Activated CD8-positive, alpha-beta T cell treated with anti-CD3 and anti-CD28 coated beads, Interleukin-2, amount 10 ng/mL, durations not matched to agents 7 days and 5 days (primary cell): ENCODE results near the gene CRYL1. TPM values are rescaled to one million over a fixed set of nuclear protein-coding genes. Genes with fewer than 3 reads are reported as not detected.

Experiments used
- ATAC-seq: fragments of 150-1000 bp; cut with Tn5 transposase; one replicate; pipeline ENCODE4 v1.10.0; 2021; ENCODE audit warnings: moderate library complexity
- CTCF ChIA-PET: fragments of 350-600 bp; sonication (Branson Sonifier 250); formaldehyde crosslinking; loops from one replicate; lab custom pipeline; 2021; ENCODE audit warnings: antibody characterized with exemption; lab: Charles Lee
- POLR2A ChIA-PET: fragments of 350-600 bp; sonication (Branson Sonifier 250); formaldehyde crosslinking; loops from one replicate; lab custom pipeline; 2021; ENCODE audit warnings: antibody characterized with exemption; lab: Charles Lee
- DNase-seq: peaks from one replicate; pipeline ENCODE4 v3.0.0-alpha.2; 2020
- H3K27ac Mint-ChIP-seq: one replicate; pipeline ENCODE4 v1.8.0; 2021; ENCODE audit warnings: mild to moderate bottlenecking, mixed read lengths
- H3K27me3 Mint-ChIP-seq: one replicate; pipeline ENCODE4 v1.8.0; 2021; ENCODE audit warnings: low read depth, mixed read lengths
- H3K36me3 Mint-ChIP-seq: one replicate; pipeline ENCODE4 v1.8.0; 2021; ENCODE audit warnings: low read depth, mixed read lengths
- H3K4me1 Mint-ChIP-seq: one replicate; pipeline ENCODE4 v1.8.0; 2021; ENCODE audit warnings: low read depth, mixed read lengths
- H3K4me3 Mint-ChIP-seq: one replicate; pipeline ENCODE4 v1.8.0; 2021; ENCODE audit warnings: mild to moderate bottlenecking, mixed read lengths
- H3K9me3 Mint-ChIP-seq: one replicate; pipeline ENCODE4 v1.8.0; 2022; ENCODE audit warnings: mixed read lengths; ENCODE audit not compliant: insufficient read depth
- total RNA-seq, 2 experiments: library from RNA; stranded (reverse); gene quantifications; one replicate each; pipeline ENCODE4 v1.2.3, GENCODE V29; 2021

The CRYL1 gene
- total RNA-seq, 2 experiments from 2014 or later = 11.5 to 13.2 TPM

DNA sequence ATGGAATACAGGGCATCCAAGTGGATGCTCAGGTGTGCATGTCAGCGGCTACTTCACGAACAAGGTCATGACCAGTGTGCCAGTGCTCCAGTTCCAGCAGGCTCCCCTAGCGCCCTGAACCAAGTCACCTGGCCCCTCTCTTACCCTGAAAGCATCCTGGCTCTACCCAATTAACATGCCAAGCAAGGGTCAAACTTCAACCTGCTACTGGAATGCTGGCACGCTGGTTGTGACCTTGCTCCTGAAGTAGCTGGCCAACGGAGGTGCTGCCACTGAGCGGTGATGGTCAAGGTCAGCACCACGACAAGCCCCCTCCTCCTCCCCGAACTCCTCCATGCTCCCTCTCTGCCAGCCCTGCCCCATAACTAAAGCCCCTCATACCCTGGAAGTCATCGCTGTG lies 96.0 kb downstream of the CRYL1 start:
- DNase-seq = no peak
- no peak for ATAC-seq
- POLR2A ChIA-PET = no interaction called here
- Mint-ChIP-seq H3K4me1 (peaks cover 14% of the 10 kb centered on the region), H3K27ac (no peak overlapping the region), H3K36me3 (peaks cover 11% of the 10 kb centered on the region), H3K4me3 (no peak overlapping the region), H3K27me3 (no peaks in the 10 kb centered on the region), H3K9me3 (no peaks in the 10 kb centered on the region)
- CTCF ChIA-PET = no interaction called here

DNA sequence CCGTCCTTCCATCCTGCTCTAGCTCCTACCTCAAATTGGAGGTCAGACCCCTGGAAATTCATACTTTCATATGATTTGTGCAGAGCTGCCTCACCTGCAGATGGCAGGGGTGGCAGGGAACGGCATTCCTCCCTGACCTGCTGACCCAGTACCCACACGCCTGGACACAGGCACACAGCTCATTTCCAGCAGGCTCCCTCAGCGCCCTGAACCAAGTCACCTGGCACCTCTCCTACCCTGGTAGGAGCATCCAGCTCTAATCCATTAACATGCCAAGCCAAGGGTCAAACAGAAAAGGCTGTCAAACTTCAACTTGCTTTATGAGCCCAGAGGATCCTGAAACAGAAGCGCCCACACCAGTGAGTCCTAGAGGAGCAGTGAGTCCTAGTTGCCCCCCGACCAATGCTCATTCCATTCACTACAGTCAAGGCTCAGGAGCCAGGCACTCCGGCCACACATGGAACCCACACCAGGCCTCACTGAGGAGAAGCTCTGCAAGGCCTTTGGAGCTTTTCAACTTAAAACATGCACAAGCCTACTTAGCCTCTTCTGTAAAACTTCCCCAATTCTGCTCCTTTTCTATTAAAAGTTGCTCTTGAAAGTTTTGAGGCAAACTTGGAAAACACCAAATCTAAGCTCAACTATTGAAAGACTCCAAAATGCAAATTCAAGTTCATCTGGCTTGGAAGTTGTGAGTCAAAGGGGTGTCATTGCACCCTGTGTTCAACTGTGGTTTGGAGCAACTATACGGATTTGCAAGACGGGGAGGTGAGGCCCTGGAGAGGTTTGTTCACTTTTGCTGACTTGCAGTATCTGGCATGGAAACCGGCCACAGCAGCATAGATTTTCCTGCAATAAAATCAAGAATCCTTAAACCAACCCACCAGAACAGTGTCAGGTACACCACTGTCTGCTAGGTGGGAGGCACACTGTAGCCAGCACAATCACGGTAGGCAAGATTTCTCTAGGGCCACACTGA lies 96.7 kb downstream of the CRYL1 start:
- ChIA-PET CTCF (no interaction called here), POLR2A (no interaction called here)
- no peak overlapping the region for H3K27ac Mint-ChIP-seq
- no peak for ATAC-seq
- peaks cover 14% of the 10 kb centered on the region for H3K4me1 Mint-ChIP-seq
- no peaks in the 10 kb centered on the region for H3K27me3 Mint-ChIP-seq
- no peak overlapping the region for H3K4me3 Mint-ChIP-seq
- DNase-seq = no peak
- peaks cover 11% of the 10 kb centered on the region for H3K36me3 Mint-ChIP-seq
- H3K9me3 Mint-ChIP-seq = no peaks in the 10 kb centered on the region

DNA sequence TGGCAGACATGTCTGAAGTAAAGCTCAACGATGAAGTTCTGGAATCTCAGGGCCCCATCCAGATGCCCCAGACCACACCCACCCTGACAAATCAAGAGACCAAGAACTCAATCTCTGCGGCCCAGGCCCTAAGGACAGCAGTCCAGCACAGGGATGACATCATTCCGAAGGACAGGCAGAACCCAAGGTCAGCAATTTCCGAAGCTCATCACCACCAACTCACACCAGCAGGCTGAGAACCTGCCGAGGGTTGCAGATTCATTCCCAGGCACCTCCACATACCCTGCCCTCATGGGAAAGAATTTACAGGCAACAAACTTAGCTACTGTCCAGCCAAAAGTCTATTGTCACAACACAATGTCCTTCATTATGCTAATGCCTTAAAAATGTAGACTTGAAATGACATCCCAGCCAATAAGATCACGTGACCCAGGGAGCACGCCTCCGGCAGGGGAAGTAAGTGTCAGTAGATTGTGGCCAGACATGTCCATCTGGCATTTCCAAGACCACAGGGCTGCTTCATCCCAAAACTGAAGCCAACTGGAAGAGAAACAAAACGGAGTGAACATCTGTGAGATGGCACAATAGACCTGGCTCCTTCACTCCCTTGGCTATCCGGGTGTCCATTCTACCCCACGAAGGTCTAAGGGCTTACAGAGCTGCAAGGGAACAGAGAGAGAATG lies 98.8 kb downstream of the CRYL1 start:
- H3K36me3 Mint-ChIP-seq = peaks cover 11% of the 10 kb centered on the region
- no peaks in the 10 kb centered on the region for H3K9me3 Mint-ChIP-seq
- peaks cover 14% of the 10 kb centered on the region for H3K4me1 Mint-ChIP-seq
- no peak for ATAC-seq
- no peak overlapping the region for H3K4me3 Mint-ChIP-seq
- H3K27ac Mint-ChIP-seq = no peak overlapping the region
- ChIA-PET POLR2A (no interaction called here), CTCF (no interaction called here)
- H3K27me3 Mint-ChIP-seq = no peaks in the 10 kb centered on the region
- no peak for DNase-seq

DNA sequence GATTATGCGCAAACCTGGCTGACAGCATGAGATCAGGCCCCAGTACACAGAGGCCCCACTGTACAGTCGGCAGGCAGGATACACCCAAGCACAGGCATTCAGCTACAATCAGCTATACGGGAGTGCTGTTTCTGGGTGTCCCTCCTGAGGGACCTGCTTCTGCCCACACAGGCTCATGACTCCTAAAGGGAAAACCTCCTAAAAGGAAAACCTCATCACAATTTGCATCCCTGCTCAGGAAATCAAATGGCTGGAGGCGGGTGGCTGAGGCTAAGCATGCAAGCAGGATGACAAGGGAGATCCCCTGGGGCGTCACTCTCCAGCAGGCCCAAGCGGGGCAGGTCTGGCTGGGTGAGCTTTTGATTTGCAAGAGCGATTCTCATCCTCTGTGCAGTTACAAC lies 99.8 kb downstream of the CRYL1 start:
- H3K4me3 Mint-ChIP-seq = no peak overlapping the region
- POLR2A ChIA-PET = interaction anchor here (0.6 to 0.7 kb wide), 2 partner anchors 14 to 48 kb away, joined by 3 read pairs; no protein-coding TSS in a partner anchor
- CTCF ChIA-PET = no interaction called here
- DNase-seq (no peak), ATAC-seq (no peak)
- H3K27ac Mint-ChIP-seq = no peak overlapping the region
- no peaks in the 10 kb centered on the region for H3K27me3 Mint-ChIP-seq
- H3K9me3 Mint-ChIP-seq = no peaks in the 10 kb centered on the region
- H3K4me1 Mint-ChIP-seq = peaks cover 21% of the 10 kb centered on the region
- peaks cover 18% of the 10 kb centered on the region for H3K36me3 Mint-ChIP-seq

DNA sequence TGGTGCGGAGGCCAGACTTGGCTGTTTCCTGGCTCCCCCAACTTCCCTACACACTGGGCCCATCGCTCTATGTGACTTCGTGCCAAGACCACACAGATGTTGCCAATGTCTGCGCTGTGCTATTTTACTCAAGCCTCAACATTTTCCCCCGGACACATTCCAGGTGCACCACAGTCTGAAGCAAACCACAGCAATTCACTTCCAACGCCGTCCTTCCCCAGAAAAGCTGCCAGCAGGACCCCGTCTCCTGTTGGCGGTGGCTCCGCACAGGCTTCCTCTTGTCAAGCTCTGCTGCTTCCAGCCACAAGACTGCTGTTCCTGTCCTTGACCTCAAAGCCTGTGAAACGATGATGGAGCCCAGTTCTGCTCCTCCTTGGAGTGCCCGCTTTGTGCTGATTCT lies 100.7 kb downstream of the CRYL1 start:
- DNase-seq (no peak), ATAC-seq (no peak)
- H3K4me1 Mint-ChIP-seq = peaks cover 28% of the 10 kb centered on the region
- ChIA-PET CTCF (no interaction called here), POLR2A (no interaction called here)
- peaks cover 21% of the 10 kb centered on the region for H3K36me3 Mint-ChIP-seq
- no peaks in the 10 kb centered on the region for H3K27me3 Mint-ChIP-seq
- H3K4me3 Mint-ChIP-seq = no peak overlapping the region
- H3K9me3 Mint-ChIP-seq = no peaks in the 10 kb centered on the region
- H3K27ac Mint-ChIP-seq = no peak overlapping the region

DNA sequence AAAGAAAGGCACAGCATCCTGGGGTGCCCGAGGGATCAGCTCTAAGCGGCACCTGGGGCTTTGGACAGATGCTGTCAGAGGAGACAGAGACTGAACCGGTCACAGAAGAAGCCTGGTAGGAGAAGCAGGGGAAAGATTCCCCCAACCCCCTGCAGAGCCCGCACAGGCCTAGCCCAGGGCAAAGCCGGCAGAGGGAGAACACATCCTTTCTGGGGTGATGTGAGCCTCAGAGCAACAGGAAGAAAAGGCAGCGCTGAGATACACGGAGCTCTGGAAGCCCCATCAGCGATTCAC lies 101.2 kb downstream of the CRYL1 start:
- no peak for DNase-seq
- H3K36me3 Mint-ChIP-seq = peaks cover 22% of the 10 kb centered on the region
- no peaks in the 10 kb centered on the region for H3K9me3 Mint-ChIP-seq
- H3K27me3 Mint-ChIP-seq = no peaks in the 10 kb centered on the region
- H3K4me3 Mint-ChIP-seq = no peak overlapping the region
- POLR2A ChIA-PET = no interaction called here
- H3K4me1 Mint-ChIP-seq = peaks cover 32% of the 10 kb centered on the region
- ATAC-seq = no peak
- no peak overlapping the region for H3K27ac Mint-ChIP-seq
- CTCF ChIA-PET = no interaction called here

DNA sequence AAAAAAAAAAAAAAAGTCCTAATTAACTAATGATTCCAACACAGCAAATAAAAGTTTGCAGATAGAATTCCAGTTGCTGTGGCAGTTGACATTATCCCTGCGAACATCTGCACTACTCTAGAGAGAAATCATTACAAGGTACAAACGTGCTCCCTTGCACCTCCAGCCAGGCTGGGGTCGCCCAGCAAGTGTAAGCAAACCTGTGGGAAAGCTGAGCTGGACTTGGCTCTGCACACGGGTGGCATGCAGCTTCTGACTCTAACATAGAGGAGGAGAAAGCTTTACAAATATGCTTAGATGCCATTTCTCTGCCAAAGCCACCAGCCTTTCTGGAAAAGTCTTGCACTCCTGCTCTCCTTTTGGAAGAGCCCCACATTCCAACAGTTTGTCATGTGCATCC lies 103.3 kb downstream of the CRYL1 start:
- CTCF ChIA-PET = no interaction called here
- H3K27ac Mint-ChIP-seq = no peak overlapping the region
- no peak for DNase-seq
- H3K36me3 Mint-ChIP-seq = peaks cover 41% of the 10 kb centered on the region
- H3K4me1 Mint-ChIP-seq = peaks cover 43% of the 10 kb centered on the region
- ATAC-seq = no peak
- POLR2A ChIA-PET = no interaction called here
- H3K9me3 Mint-ChIP-seq = peaks cover 7% of the 10 kb centered on the region
- no peak overlapping the region for H3K4me3 Mint-ChIP-seq
- H3K27me3 Mint-ChIP-seq = no peaks in the 10 kb centered on the region

DNA sequence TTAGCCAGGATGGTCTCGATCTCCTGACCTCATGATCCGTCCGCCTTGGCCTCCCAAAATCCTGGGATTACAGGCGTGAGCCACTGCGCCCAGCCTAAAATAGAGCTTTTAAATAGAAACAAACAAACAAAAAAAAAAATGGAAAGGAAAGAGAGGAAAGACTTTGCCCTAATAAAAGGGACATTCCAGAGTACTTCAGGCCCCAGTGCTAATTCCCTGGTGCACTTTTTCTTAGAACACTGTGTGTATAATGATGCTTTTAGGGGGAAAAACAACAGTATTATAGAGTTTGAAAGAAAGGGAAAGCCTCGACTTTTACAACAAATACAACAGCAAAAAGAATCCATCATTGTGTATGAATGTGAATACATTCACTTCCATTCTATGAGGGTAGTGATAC lies 104.7 kb downstream of the CRYL1 start:
- ATAC-seq = no peak
- Mint-ChIP-seq H3K27ac (peak overlapping the region; percentile 24), H3K36me3 (peaks cover 42% of the 10 kb centered on the region), H3K4me1 (peaks cover 35% of the 10 kb centered on the region), H3K27me3 (no peaks in the 10 kb centered on the region), H3K9me3 (peaks cover 7% of the 10 kb centered on the region), H3K4me3 (no peak overlapping the region)
- ChIA-PET CTCF (no interaction called here), POLR2A (interaction anchor here (0.6 kb wide), 1 partner anchor 17 kb away, joined by 3 read pairs; no protein-coding TSS in a partner anchor)
- DNase-seq = no peak

DNA sequence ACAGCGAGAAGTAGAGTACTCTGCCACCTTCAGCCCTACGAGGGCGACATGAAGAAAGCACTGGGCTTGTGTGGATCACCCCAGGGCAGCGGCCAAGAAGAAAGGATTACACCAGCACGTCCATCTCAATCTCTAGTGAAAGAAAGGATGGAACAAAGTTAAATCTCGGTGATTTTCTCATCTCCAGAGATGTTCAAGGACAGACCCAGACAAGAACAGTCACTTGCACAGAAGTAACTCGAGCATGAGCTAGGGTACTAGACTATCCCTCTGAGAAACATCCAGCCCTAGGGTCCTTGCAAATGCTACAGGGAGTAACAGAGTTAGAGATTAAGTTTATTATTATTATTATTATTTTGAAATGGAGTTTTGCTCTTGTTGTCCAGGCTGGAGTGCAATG lies 106.7 kb downstream of the CRYL1 start:
- ATAC-seq = no peak
- Mint-ChIP-seq H3K27me3 (no peaks in the 10 kb centered on the region), H3K27ac (peak overlapping the region; percentile 58), H3K4me1 (peaks cover 32% of the 10 kb centered on the region), H3K9me3 (peaks cover 7% of the 10 kb centered on the region), H3K36me3 (peaks cover 47% of the 10 kb centered on the region), H3K4me3 (no peak overlapping the region)
- no peak for DNase-seq
- POLR2A ChIA-PET = interaction anchor here (1.6 kb wide), 1 partner anchor 57 kb away, joined by 5 read pairs; no protein-coding TSS in a partner anchor
- CTCF ChIA-PET = interaction anchor here (0.7 kb wide), 1 partner anchor 267 kb away, joined by 3 read pairs; no protein-coding TSS in a partner anchor

DNA sequence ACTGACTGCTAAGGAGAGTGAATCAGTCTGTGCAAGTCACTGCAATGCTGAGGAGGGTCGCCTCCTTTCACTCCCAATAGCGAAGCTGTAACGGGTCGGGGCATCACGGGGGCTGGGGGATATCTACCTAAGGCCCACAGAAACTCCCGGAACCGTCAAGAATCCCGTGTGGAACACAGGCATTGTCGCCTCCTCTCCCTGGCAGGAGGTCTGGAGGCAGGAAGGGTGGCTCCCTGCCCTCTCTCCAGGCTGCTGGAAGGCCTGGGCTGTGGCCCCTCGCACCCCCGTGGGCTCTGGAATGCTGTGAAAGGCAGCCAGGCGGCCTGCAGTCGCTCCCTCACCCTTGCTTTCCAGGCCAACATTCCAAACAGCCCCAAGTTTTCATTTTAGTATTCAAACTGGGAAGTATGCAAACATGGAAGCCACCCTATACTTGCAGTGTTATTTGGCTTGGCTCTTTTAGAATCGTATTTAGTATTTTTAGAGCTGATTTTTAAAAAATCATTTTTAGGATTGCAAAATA lies 109.4 kb downstream of the CRYL1 start:
- H3K4me1 Mint-ChIP-seq = peaks cover 48% of the 10 kb centered on the region
- peaks cover 7% of the 10 kb centered on the region for H3K9me3 Mint-ChIP-seq
- H3K4me3 Mint-ChIP-seq = no peak overlapping the region
- no peaks in the 10 kb centered on the region for H3K27me3 Mint-ChIP-seq
- peaks cover 58% of the 10 kb centered on the region for H3K36me3 Mint-ChIP-seq
- DNase-seq (no peak), ATAC-seq (no peak)
- no peak overlapping the region for H3K27ac Mint-ChIP-seq
- ChIA-PET POLR2A (interaction anchor here (0.5 kb wide), 1 partner anchor 61 kb away, joined by 3 read pairs; no protein-coding TSS in a partner anchor), CTCF (no interaction called here)

DNA sequence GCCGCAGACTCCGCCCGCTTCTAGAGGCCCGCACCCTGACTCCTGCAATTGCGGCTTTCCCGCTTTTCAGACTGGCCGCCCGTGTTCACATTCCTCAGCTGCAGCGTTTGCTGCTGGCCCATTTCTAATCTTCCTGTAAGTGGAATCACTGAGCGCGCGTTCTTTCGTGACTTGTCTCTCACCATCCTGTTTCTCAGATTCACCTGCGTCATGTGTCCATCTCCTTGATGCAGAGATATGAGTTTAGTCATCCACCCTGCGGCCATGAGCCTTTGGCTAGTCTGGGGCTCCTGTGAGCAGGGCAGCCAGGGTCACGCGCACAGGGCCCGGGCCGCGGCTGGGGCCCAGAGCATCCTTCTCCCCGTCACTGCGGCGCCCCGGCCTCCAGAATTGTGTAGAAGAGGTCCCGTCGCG lies 110.0 kb downstream of the CRYL1 start:
- Mint-ChIP-seq H3K9me3 (peaks cover 7% of the 10 kb centered on the region), H3K36me3 (peaks cover 56% of the 10 kb centered on the region), H3K27me3 (no peaks in the 10 kb centered on the region), H3K4me1 (peaks cover 49% of the 10 kb centered on the region), H3K27ac (no peak overlapping the region), H3K4me3 (no peak overlapping the region)
- no peak for ATAC-seq
- ChIA-PET POLR2A (no interaction called here), CTCF (no interaction called here)
- DNase-seq = no peak

DNA sequence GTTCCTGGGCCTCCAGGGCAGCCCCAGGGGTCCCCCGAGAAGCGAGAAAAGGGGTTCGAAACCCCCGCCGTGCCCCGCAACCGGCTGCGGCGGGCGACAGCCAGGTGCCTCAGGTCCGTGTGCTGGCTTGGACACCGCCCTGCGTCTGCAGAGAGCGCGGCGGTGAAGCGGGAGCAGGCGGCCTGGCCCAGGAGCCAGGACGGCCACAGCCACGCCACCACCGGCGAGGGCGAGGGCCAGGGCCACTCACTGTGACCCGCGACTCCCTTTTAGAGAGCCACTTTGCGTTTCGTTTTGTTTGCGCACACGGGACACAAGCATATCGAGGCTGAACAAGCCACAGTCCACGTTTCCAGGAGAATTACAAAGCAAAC lies 110.4 kb downstream of the CRYL1 start:
- ATAC-seq (no peak), DNase-seq (no peak)
- CTCF ChIA-PET = no interaction called here
- H3K27me3 Mint-ChIP-seq = no peaks in the 10 kb centered on the region
- POLR2A ChIA-PET = no interaction called here
- peaks cover 56% of the 10 kb centered on the region for H3K36me3 Mint-ChIP-seq
- H3K4me1 Mint-ChIP-seq = peaks cover 50% of the 10 kb centered on the region
- H3K4me3 Mint-ChIP-seq = no peak overlapping the region
- peaks cover 10% of the 10 kb centered on the region for H3K9me3 Mint-ChIP-seq
- no peak overlapping the region for H3K27ac Mint-ChIP-seq
